ENCODE data around the gene MTMR3. TPM values are rescaled to one million over a fixed set of nuclear protein-coding genes. Genes with fewer than 3 reads are reported as not detected.

The MTMR3 gene
- total and polyA plus RNA-seq, 2 of the 8 experiments (the other 6 are each of a cell fraction or from before 2014, with no cell fraction given), result 16.9 to 18.5 TPM

DNA sequence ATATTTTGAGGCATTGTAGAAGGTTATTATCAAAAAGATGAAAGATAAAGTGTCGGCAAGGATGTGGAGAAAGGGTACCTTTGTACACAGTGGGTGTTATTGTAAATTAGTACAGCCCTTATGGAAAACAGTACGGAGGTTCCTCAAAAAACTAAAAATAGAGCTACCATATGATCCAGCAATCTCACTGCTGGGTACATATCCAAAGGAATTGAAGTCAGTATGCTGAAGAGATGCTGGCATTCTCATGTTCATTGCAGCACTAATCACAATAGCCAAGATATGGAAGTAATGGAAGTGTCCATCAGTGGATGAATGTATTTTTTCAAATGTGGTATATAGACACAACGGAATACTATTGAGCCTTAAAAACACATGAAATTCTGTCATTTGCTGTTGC lies 15.1 kb upstream of the MTMR3 start (continued):
- TF ChIP-seq, protein P1, sequence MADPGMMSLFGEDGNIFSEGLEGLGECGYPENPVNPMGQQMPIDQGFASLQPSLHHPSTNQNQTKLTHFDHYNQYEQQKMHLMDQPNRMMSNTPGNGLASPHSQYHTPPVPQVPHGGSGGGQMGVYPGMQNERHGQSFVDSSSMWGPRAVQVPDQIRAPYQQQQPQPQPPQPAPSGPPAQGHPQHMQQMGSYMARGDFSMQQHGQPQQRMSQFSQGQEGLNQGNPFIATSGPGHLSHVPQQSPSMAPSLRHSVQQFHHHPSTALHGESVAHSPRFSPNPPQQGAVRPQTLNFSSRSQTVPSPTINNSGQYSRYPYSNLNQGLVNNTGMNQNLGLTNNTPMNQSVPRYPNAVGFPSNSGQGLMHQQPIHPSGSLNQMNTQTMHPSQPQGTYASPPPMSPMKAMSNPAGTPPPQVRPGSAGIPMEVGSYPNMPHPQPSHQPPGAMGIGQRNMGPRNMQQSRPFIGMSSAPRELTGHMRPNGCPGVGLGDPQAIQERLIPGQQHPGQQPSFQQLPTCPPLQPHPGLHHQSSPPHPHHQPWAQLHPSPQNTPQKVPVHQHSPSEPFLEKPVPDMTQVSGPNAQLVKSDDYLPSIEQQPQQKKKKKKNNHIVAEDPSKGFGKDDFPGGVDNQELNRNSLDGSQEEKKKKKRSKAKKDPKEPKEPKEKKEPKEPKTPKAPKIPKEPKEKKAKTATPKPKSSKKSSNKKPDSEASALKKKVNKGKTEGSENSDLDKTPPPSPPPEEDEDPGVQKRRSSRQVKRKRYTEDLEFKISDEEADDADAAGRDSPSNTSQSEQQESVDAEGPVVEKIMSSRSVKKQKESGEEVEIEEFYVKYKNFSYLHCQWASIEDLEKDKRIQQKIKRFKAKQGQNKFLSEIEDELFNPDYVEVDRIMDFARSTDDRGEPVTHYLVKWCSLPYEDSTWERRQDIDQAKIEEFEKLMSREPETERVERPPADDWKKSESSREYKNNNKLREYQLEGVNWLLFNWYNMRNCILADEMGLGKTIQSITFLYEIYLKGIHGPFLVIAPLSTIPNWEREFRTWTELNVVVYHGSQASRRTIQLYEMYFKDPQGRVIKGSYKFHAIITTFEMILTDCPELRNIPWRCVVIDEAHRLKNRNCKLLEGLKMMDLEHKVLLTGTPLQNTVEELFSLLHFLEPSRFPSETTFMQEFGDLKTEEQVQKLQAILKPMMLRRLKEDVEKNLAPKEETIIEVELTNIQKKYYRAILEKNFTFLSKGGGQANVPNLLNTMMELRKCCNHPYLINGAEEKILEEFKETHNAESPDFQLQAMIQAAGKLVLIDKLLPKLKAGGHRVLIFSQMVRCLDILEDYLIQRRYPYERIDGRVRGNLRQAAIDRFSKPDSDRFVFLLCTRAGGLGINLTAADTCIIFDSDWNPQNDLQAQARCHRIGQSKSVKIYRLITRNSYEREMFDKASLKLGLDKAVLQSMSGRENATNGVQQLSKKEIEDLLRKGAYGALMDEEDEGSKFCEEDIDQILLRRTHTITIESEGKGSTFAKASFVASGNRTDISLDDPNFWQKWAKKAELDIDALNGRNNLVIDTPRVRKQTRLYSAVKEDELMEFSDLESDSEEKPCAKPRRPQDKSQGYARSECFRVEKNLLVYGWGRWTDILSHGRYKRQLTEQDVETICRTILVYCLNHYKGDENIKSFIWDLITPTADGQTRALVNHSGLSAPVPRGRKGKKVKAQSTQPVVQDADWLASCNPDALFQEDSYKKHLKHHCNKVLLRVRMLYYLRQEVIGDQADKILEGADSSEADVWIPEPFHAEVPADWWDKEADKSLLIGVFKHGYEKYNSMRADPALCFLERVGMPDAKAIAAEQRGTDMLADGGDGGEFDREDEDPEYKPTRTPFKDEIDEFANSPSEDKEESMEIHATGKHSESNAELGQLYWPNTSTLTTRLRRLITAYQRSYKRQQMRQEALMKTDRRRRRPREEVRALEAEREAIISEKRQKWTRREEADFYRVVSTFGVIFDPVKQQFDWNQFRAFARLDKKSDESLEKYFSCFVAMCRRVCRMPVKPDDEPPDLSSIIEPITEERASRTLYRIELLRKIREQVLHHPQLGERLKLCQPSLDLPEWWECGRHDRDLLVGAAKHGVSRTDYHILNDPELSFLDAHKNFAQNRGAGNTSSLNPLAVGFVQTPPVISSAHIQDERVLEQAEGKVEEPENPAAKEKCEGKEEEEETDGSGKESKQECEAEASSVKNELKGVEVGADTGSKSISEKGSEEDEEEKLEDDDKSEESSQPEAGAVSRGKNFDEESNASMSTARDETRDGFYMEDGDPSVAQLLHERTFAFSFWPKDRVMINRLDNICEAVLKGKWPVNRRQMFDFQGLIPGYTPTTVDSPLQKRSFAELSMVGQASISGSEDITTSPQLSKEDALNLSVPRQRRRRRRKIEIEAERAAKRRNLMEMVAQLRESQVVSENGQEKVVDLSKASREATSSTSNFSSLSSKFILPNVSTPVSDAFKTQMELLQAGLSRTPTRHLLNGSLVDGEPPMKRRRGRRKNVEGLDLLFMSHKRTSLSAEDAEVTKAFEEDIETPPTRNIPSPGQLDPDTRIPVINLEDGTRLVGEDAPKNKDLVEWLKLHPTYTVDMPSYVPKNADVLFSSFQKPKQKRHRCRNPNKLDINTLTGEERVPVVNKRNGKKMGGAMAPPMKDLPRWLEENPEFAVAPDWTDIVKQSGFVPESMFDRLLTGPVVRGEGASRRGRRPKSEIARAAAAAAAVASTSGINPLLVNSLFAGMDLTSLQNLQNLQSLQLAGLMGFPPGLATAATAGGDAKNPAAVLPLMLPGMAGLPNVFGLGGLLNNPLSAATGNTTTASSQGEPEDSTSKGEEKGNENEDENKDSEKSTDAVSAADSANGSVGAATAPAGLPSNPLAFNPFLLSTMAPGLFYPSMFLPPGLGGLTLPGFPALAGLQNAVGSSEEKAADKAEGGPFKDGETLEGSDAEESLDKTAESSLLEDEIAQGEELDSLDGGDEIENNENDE (IDR thresholded peaks at IDR 0.05; ENCODE audit: insufficient replicate concordance, low read length), result no peak
- TF ChIP-seq KDM4A (IDR thresholded peaks at IDR 0.05; ENCODE audit: low read depth, low read length, severe bottlenecking), result no peak
- TF ChIP-seq EZH2 (IDR thresholded peaks at IDR 0.05; ENCODE audit: low read depth, low read length, severe bottlenecking), result no peak
- no peak for TF ChIP-seq POLR2AphosphoS5 (IDR thresholded peaks at IDR 0.05; ENCODE audit: low read depth, low read length)
- TF ChIP-seq POU5F1 (IDR thresholded peaks at IDR 0.05; ENCODE audit: low read depth, low read length), result no peak
- no peak for TF ChIP-seq RBBP5 (IDR thresholded peaks at IDR 0.05; ENCODE audit: borderline replicate concordance, low read depth, low read length)
